ENCODE results near the gene PROM1.

PROM1 gene

DNA sequence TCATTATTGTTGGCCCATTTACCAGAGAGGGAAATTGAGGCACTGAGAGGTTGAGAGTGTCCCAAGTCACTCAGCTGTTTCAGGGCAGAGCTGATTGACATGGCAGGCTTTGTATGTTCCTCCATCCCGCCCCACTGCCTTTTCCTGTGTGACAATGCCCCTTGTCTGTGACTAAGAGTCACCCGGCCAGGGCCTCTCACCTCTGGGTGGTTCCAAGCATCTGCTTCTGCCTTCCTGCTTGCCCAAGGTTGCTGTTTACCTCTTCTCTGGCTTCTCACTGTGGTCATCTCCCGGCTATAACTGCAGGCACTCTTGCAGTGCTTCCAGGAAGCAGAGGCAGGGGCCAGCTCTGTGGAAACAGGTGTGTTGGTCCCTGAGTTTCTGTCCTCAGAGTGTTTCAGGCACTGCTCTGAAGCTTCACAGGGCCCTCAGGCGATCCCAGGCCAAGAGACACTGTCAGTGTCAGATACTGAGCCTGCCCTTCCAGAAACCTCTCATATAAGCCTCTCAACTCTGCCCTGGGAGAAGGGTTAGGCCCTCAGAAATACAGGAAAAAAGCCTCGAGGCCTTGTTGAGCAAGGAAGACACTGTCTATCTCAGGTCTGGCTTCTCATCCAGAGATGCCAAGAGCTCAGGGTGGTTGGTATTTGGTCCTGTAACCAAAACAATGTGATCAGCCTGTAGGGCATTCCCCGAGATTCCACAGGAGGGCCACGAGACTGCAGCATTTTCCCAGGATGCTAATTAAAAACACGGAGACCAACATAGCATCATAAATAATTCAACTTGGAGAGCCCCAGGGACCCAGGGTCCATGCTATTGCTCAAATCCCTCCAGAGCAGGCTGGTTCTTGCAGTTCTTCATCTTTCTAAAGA, 42.0 kb upstream of the PROM1 start:
- Histone ChIP-seq H3K9me3 (no peaks in the 10 kb centered on the region), H3K27ac (no peak overlapping the region), H3K4me3 (no peak overlapping the region), H3K27me3 (no peaks in the 10 kb centered on the region), H3K4me1 (peaks cover 0 to 11% (median 5%) of the 10 kb centered on the region in 4 donors), H3K36me3 (no peaks in the 10 kb centered on the region)
- DNase-seq, result no peak
- TF ChIP-seq, protein P1, sequence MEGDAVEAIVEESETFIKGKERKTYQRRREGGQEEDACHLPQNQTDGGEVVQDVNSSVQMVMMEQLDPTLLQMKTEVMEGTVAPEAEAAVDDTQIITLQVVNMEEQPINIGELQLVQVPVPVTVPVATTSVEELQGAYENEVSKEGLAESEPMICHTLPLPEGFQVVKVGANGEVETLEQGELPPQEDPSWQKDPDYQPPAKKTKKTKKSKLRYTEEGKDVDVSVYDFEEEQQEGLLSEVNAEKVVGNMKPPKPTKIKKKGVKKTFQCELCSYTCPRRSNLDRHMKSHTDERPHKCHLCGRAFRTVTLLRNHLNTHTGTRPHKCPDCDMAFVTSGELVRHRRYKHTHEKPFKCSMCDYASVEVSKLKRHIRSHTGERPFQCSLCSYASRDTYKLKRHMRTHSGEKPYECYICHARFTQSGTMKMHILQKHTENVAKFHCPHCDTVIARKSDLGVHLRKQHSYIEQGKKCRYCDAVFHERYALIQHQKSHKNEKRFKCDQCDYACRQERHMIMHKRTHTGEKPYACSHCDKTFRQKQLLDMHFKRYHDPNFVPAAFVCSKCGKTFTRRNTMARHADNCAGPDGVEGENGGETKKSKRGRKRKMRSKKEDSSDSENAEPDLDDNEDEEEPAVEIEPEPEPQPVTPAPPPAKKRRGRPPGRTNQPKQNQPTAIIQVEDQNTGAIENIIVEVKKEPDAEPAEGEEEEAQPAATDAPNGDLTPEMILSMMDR (IDR thresholded peaks at IDR 0.05), result no peak
- intact Hi-C loops (cut with DNase I; ENCODE audit: low total_unique reads), result no loop called here

DNA sequence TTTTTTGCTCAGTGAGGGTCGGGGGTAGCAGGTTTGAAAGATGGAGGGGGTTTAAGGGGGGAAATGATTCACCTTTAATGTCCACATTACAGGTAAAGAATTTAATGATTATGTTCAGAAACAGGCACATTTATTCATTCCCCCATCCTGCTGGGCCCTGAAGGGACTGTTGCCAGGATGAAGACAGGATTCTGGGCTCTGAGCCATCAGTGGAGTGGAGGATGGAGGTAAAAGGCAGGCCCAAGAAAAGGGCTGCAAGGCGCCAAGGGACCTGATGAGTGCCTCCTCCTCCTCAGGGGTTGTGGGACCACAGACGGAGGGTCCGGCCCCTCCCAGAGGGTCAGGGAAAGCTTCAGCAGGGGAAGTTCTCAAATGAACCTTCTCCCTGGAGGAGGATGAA, 40.4 kb upstream of the PROM1 start:
- Histone ChIP-seq H3K27me3 (no peaks in the 10 kb centered on the region), H3K4me1 (peaks cover 0 to 11% (median 5%) of the 10 kb centered on the region in 4 donors), H3K4me3 (no peak overlapping the region), H3K27ac (no peak overlapping the region), H3K36me3 (no peaks in the 10 kb centered on the region), H3K9me3 (no peaks in the 10 kb centered on the region)
- intact Hi-C loops (cut with DNase I; ENCODE audit: low total_unique reads), result no loop called here
- TF ChIP-seq, protein P1 (IDR thresholded peaks at IDR 0.05), result no peak
- no peak for DNase-seq

DNA sequence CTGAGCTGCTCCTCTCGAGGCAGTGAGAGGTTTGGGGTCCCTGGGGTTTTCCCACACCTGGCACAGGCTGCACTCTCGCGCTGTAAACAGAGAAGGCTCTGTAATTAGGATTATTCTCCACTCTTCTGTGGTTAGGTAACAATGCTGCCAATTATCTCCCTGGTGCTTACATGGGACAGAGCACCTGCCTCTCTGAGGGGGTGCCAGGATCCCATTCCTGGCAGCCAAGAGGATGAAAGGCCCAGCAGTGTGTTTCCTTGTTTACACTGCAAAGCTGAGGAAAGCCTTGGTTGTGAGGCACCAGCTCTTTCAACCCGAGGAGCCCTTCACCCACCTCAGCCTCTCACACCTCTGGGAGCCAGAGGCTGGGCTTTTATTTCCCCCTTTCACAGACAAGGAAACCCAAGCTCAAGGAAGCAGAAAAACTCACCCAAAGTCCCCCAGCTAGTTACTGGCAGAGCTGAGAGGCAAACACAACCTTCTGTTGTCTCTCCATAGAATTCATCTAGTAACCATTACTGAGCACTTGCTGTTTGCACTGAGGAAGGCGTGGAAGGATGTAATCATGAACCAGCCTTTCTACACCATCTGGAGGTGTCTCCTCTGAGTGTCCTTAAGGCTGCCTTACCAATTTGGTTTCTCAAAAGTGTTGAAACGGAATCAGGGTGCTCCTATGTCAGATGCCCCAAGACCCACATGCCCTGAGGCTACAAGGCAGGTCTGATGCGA, 39.7 kb upstream of the PROM1 start:
- peaks cover 0 to 11% (median 5%) of the 10 kb centered on the region in 4 donors for H3K4me1 ChIP-seq
- H3K27me3 ChIP-seq, result no peaks in the 10 kb centered on the region
- H3K36me3 ChIP-seq, result no peaks in the 10 kb centered on the region
- no peak overlapping the region for H3K27ac ChIP-seq
- no peak overlapping the region for H3K4me3 ChIP-seq
- intact Hi-C loops (cut with DNase I; ENCODE audit: low total_unique reads), result no loop called here
- H3K9me3 ChIP-seq, result no peaks in the 10 kb centered on the region
- DNase-seq, result no peak
- TF ChIP-seq, protein P1 (IDR thresholded peaks at IDR 0.05), result no peak

DNA sequence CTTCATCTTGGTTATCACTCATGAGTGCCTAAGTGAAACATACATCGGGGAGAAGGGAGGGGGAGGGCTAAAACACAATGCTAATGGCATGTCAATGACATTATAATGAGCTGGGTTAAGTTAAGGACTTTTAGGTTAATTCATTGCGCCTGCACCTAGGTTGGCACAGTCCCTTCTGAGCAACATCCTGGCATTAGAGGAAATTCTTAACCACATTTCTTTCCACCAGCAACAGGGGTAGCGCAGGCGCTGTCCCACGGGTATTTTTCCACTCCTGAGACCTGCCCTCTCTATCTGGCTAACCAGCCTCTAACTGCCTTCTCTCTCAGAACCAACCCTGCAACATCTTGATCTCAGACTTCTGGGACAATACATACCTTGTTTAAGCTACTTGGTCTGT, 39.0 kb upstream of the PROM1 start:
- TF ChIP-seq, protein P1 (IDR thresholded peaks at IDR 0.05), result no peak
- peaks cover 0 to 18% (median 6%) of the 10 kb centered on the region in 4 donors for H3K4me1 ChIP-seq
- H3K27ac ChIP-seq, result no peak overlapping the region
- no peak for DNase-seq
- H3K9me3 ChIP-seq, result no peaks in the 10 kb centered on the region
- H3K36me3 ChIP-seq, result no peaks in the 10 kb centered on the region
- intact Hi-C loops (cut with DNase I; ENCODE audit: low total_unique reads), result no loop called here
- H3K27me3 ChIP-seq, result no peaks in the 10 kb centered on the region
- H3K4me3 ChIP-seq, result no peak overlapping the region

DNA sequence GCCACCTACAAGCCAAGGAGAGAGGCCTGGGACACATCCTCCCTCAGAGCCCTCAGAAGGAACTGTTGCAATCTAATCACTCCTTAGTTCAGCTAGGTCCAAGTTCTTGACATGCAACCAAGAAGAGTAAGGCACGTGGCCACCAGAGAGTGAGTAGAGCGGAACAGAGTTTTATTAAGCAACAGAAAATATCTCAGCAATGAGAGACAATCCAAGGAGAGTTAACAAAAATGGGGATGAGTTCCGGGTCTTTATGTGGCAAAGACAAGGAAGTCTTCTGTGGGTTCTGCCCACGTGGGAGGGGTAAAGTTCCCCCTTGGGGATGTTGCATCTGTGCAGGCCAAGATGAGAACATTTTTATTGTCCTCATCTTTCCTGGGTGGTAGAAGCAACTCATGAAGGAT, 38.5 kb upstream of the PROM1 start:
- intact Hi-C loops (cut with DNase I; ENCODE audit: low total_unique reads), result no loop called here
- Histone ChIP-seq H3K27ac (no peak overlapping the region), H3K4me1 (peaks cover 0 to 23% (median 6%) of the 10 kb centered on the region in 4 donors), H3K9me3 (no peaks in the 10 kb centered on the region), H3K27me3 (no peaks in the 10 kb centered on the region), H3K36me3 (no peaks in the 10 kb centered on the region), H3K4me3 (no peak overlapping the region)
- TF ChIP-seq, protein P1 (IDR thresholded peaks at IDR 0.05), result no peak
- no peak for DNase-seq
